ENCODE data around the gene CENPK. TPM values are rescaled to one million over a fixed set of nuclear protein-coding genes. Genes with fewer than 3 reads are reported as not detected.

CENPK gene
- total and polyA plus RNA-seq, 10 donors = 7.6 to 16.9 (median 9.6) TPM

GRCh38 chr5:65485405-65485804 is 77.6 kb downstream of the CENPK start:
- intact Hi-C loops (cut with DNase I; ENCODE audit: low total_unique reads) = loop anchor here (10.0 kb wide), 2 partner anchors 381 to 851 kb away; no protein-coding TSS in a partner anchor
- 93 to 100% (median 94%) methylated on average over 1 to 28 of the region's 28 CpGs for WGBS, 5 donors
- H3K4me3 ChIP-seq = no peak overlapping the region
- no peaks in the 10 kb centered on the region for H3K9me3 ChIP-seq
- TF ChIP-seq POLR2A (IDR thresholded peaks at IDR 0.05) = no peak
- TF ChIP-seq POLR2AphosphoS5 (IDR thresholded peaks at IDR 0.05) = no peak
- TF ChIP-seq CTCF (IDR thresholded peaks at IDR 0.05 in 8 of 11, conservative IDR thresholded peaks at IDR 0.05 in 3 of 11) = no peak
- H3K36me3 ChIP-seq = no peaks in the 10 kb centered on the region
- H3K27me3 ChIP-seq (replicated peaks in 1 of 7) = peaks cover 0 to 4% (median 0%) of the 10 kb centered on the region in 7 donors
- no peak overlapping the region for H3K27ac ChIP-seq
- DNase-seq = peak; percentile 73
- peaks cover 4 to 33% (median 22%) of the 10 kb centered on the region in 6 donors for H3K4me1 ChIP-seq

- WGBS, 5 donors = 25 to 41% (median 36%) methylated on average over 3 of the region's 3 CpGs
- H3K36me3 ChIP-seq = no peaks in the 10 kb centered on the region
- H3K9me3 ChIP-seq = no peaks in the 10 kb centered on the region
- TF ChIP-seq POLR2AphosphoS5 (IDR thresholded peaks at IDR 0.05) = no peak
- TF ChIP-seq POLR2A (IDR thresholded peaks at IDR 0.05) = no peak
- peak in 10 of 11 experiments; percentile 29 to 74 (median 58) for TF ChIP-seq CTCF (IDR thresholded peaks at IDR 0.05 in 8 of 11, conservative IDR thresholded peaks at IDR 0.05 in 3 of 11)
- intact Hi-C loops (cut with DNase I; ENCODE audit: low total_unique reads) = loop anchor here (5.0 to 10.0 kb wide), 4 partner anchors 379 to 849 kb away; no protein-coding TSS in a partner anchor
- peak overlapping the region; percentile 71 to 88 (median 84) for H3K27ac ChIP-seq
- H3K27me3 ChIP-seq (replicated peaks in 1 of 7) = peaks cover 0 to 9% (median 0%) of the 10 kb centered on the region in 7 donors
- no peak for DNase-seq
- peak overlapping the region in 7 of 8 donors; percentile 49 to 73 (median 59) for H3K4me3 ChIP-seq
- H3K4me1 ChIP-seq = peaks cover 9 to 50% (median 30%) of the 10 kb centered on the region in 6 donors
These were observed 79.2 kb downstream of the CENPK start for GRCh38 chr5:65483546-65484346.

GRCh38 chr5:65482736-65483545 is 80.0 kb downstream of the CENPK start:
- peak overlapping the region; percentile 71 to 88 (median 84) for H3K27ac ChIP-seq
- peak overlapping the region; percentile 49 to 73 (median 58) for H3K4me3 ChIP-seq
- intact Hi-C loops (cut with DNase I; ENCODE audit: low total_unique reads) = loop anchor here (5.0 to 10.0 kb wide), 4 partner anchors 378 to 848 kb away; no protein-coding TSS in a partner anchor
- DNase-seq = no peak
- TF ChIP-seq CTCF (IDR thresholded peaks at IDR 0.05 in 8 of 11, conservative IDR thresholded peaks at IDR 0.05 in 3 of 11) = no peak
- TF ChIP-seq POLR2A (IDR thresholded peaks at IDR 0.05) = no peak
- TF ChIP-seq POLR2AphosphoS5 (IDR thresholded peaks at IDR 0.05) = no peak
- H3K36me3 ChIP-seq = no peaks in the 10 kb centered on the region
- H3K9me3 ChIP-seq = no peaks in the 10 kb centered on the region
- H3K27me3 ChIP-seq (replicated peaks in 1 of 7) = peaks cover 0 to 9% (median 0%) of the 10 kb centered on the region in 7 donors
- 0 to 1% (median 0%) methylated on average over 12 of the region's 12 CpGs for WGBS, 5 donors
- H3K4me1 ChIP-seq = peaks cover 9 to 51% (median 30%) of the 10 kb centered on the region in 6 donors
